Activated CD4-positive, alpha-beta T cell treated with anti-CD3 and anti-CD28 coated beads, Interleukin-2, amount 10 ng/mL, durations not matched to agents 7 days and 5 days (primary cell): Measurements from ENCODE around the gene ARMC6. TPM values are rescaled to one million over a fixed set of nuclear protein-coding genes. Genes with fewer than 3 reads are reported as not detected.

Source experiments
- total RNA-seq, 2 experiments: library from RNA; stranded (reverse); gene quantifications; one replicate each; pipeline ENCODE4 v1.2.3, GENCODE V29; 2021

The ARMC6 gene
- total RNA-seq, 2 experiments from 2014 or later, result 38.6 to 39.3 TPM

Other genes with a start within 250 kb of the ARMC6 start
- gene COMP, start 242.3 kb upstream of the ARMC6 start, total RNA-seq, result not detected
- gene UPF1, start 201.6 kb upstream of the ARMC6 start, total RNA-seq, result 10 to 100 TPM; 89.4 to 97.3 TPM
- not detected for gene CERS1, start 137.4 kb upstream of the ARMC6 start, total RNA-seq
- gene COPE, start 114.2 kb upstream of the ARMC6 start, total RNA-seq, result 100 to 1,000 TPM; 218 to 258 TPM
- 10 to 100 TPM; 40.6 to 50.6 TPM for gene DDX49, start 113.9 kb upstream of the ARMC6 start, total RNA-seq
- gene HOMER3, start 92.4 kb upstream of the ARMC6 start, total RNA-seq, result not detected
- gene SUGP2, start 86 bp upstream of the ARMC6 start, total RNA-seq, result 100 to 1,000 TPM; 128 to 144 TPM
- gene SLC25A42, start 30.4 kb downstream of the ARMC6 start, total RNA-seq, result 10 to 100 TPM; 20.6 to 22.2 TPM
- gene TMEM161A, start 104.9 kb downstream of the ARMC6 start, total RNA-seq, result 10 to 100 TPM; 23.1 to 24.1 TPM
- gene MEF2B, start 136.7 kb downstream of the ARMC6 start, total RNA-seq, result 1 to 10 TPM; 2.4 to 3.4 TPM
- 10 to 100 TPM; 34.2 to 35.8 TPM for gene BORCS8, start 158.5 kb downstream of the ARMC6 start, total RNA-seq
- 100 to 1,000 TPM in 1 of 2 experiments, 10 to 100 TPM in 1; 82.5 to 104 TPM for gene RFXANK, start 158.7 kb downstream of the ARMC6 start, total RNA-seq
- gene NR2C2AP, start 169.8 kb downstream of the ARMC6 start, total RNA-seq, result 10 to 100 TPM; 29.9 to 37.2 TPM
- not detected for gene NCAN, start 178.4 kb downstream of the ARMC6 start, total RNA-seq
- not detected for gene TM6SF2, start 239.7 kb downstream of the ARMC6 start, total RNA-seq